Gastrocnemius medialis (tissue), 4 donors: ENCODE results near the gene SIPA1. TPM values are rescaled to one million over a fixed set of nuclear protein-coding genes. Genes with fewer than 3 reads are reported as not detected.

Experiments used
- ATAC-seq, 2 donors: fragments of 150-250 bp; one replicate each; pipeline ENCODE4 v1.9.1; 2016
- DNase-seq, 2 donors: peaks; one replicate each; pipeline ENCODE4 v3.0.0-alpha.2; 2019
- H3K27ac ChIP-seq, 4 donors: fragments of 200-600 bp; sonication (generic); 1 replicate in 1 of 4; 2 replicates in 3 of 4; pipeline ENCODE4 v1.5.1; 2016 to 2018; ENCODE audit warnings: mild to moderate bottlenecking in 2 of 4, moderate library complexity in 1 of 4
- H3K27me3 ChIP-seq, 3 donors: fragments of 200-600 bp; sonication (generic) in 2 of 3; 1 replicate in 1 of 3; 2 replicates in 2 of 3; pipeline versions ENCODE4 v1.5.1 to v1.6.0; 2016 to 2019; ENCODE audit warnings: mild to moderate bottlenecking in 1 of 3, moderate library complexity in 1 of 3
- H3K36me3 ChIP-seq, 2 donors: fragments of 200-600 bp; sonication (generic) in 1 of 2; one replicate each; pipeline ENCODE4 v1.5.1; 2017 to 2018
- H3K4me1 ChIP-seq, 2 donors: fragments of 200-600 bp; sonication (generic) in 1 of 2; one replicate each; pipeline ENCODE4 v1.5.1; 2016 to 2017; ENCODE audit warnings: mild to moderate bottlenecking in 2 of 2
- H3K4me3 ChIP-seq, 4 donors: fragments of 200-600 bp; sonication (generic) in 3 of 4; 1 replicate in 1 of 4; 2 replicates in 3 of 4; pipeline ENCODE4 v1.5.1; 2016 to 2019; ENCODE audit warnings: mild to moderate bottlenecking in 2 of 4
- H3K9me3 ChIP-seq, 3 donors: fragments of 200-600 bp; sonication (generic) in 2 of 3; 1 replicate in 1 of 3; 2 replicates in 2 of 3; pipeline ENCODE4 v1.5.1; 2016 to 2019
- CTCF ChIP-seq, 5 experiments: fragments of 450-650 bp in 3 of 5; fragments of 200-600 bp in 2 of 5; sonication (generic) in 2 of 5; IDR thresholded peaks in 4 of 5; conservative IDR thresholded peaks in 1 of 5; 1 replicate in 4 of 5; 2 replicates in 1 of 5; pipeline ENCODE4 v1.5.1; 2016 to 2019; ENCODE audit warnings: antibody characterized with exemption in 5 of 5, mild to moderate bottlenecking in 3 of 5, moderate library complexity in 3 of 5
- POLR2A ChIP-seq, 2 donors: fragments of 450-650 bp; IDR thresholded peaks; one replicate each; pipeline ENCODE4 v1.6.1; 2017; ENCODE audit warnings: antibody characterized with exemption in 2 of 2, mild to moderate bottlenecking in 2 of 2, moderate library complexity in 2 of 2
- in situ Hi-C, 4 donors: fragments of 200-750 bp; cut with MboI; loops; one replicate each; pipeline versions ENCODE4 v1.15.0 to v1.8.0; 2017; ENCODE audit warnings: low sequenced_read_pairs in 4 of 4
- intact Hi-C: fragments of 100-400 bp; cut with DNase I; formaldehyde crosslinking; loops from one replicate; pipeline ENCODE4 v1.15.1; 2023; ENCODE audit warnings: low total_unique reads
- total RNA-seq, 4 donors: library from RNA; depleted of rRNA; stranded (reverse); fragments of >200 nt; gene quantifications; one replicate each; pipeline versions ENCODE4 v1.1.0 to v1.2.3, GENCODE V29; 2016

SIPA1 gene
- total RNA-seq, 4 donors from 2014 or later, result 6.7 to 10.9 (median 10.0) TPM

- intact Hi-C loops, result no loop called here
- H3K9me3 ChIP-seq, result no peaks in the 10 kb centered on the region
- DNase-seq, result no peak
Observed at GRCh38 chr11:65633390-65634108, 4.4 kb upstream of the SIPA1 start.

GRCh38 chr11:65634109-65634436 is 3.8 kb upstream of the SIPA1 start:
- ATAC-seq (no peak), DNase-seq (no peak)
- no peak overlapping the region for H3K4me3 ChIP-seq
- intact Hi-C loops (no loop called here), in situ Hi-C loops (no loop called here)
- TF ChIP-seq CTCF (IDR thresholded peaks at IDR 0.05 in 4 of 5, conservative IDR thresholded peaks at IDR 0.05 in 1 of 5), result no peak
- TF ChIP-seq POLR2A (IDR thresholded peaks at IDR 0.05), result no peak
- H3K9me3 ChIP-seq, result no peaks in the 10 kb centered on the region
- H3K4me1 ChIP-seq, result peaks cover 11 to 12% of the 10 kb centered on the region in 2 donors
- no peak overlapping the region for H3K27ac ChIP-seq
- no peaks in the 10 kb centered on the region for H3K27me3 ChIP-seq
- peaks cover 0 to 68% of the 10 kb centered on the region in 2 donors for H3K36me3 ChIP-seq

More at GRCh38 chr11:65633390-65634108, 4.4 kb upstream of the SIPA1 start:
- in situ Hi-C loops, result no loop called here
- Histone ChIP-seq H3K4me1 (peaks cover 9 to 10% of the 10 kb centered on the region in 2 donors), H3K4me3 (no peak overlapping the region), H3K36me3 (peaks cover 0 to 73% of the 10 kb centered on the region in 2 donors), H3K27me3 (no peaks in the 10 kb centered on the region), H3K27ac (no peak overlapping the region)
- no peak for ATAC-seq
- no peak for TF ChIP-seq POLR2A (IDR thresholded peaks at IDR 0.05)
- TF ChIP-seq CTCF (IDR thresholded peaks at IDR 0.05 in 4 of 5, conservative IDR thresholded peaks at IDR 0.05 in 1 of 5), result no peak

GRCh38 chr11:65634440-65634839 is 3.5 kb upstream of the SIPA1 start:
- TF ChIP-seq POLR2A (IDR thresholded peaks at IDR 0.05) (no peak), CTCF (IDR thresholded peaks at IDR 0.05 in 4 of 5, conservative IDR thresholded peaks at IDR 0.05 in 1 of 5) (no peak)
- Histone ChIP-seq H3K9me3 (no peaks in the 10 kb centered on the region), H3K27ac (no peak overlapping the region), H3K27me3 (no peaks in the 10 kb centered on the region), H3K4me3 (no peak overlapping the region), H3K36me3 (peaks cover 0 to 64% of the 10 kb centered on the region in 2 donors), H3K4me1 (peaks cover 13 to 16% of the 10 kb centered on the region in 2 donors)
- no peak for DNase-seq
- in situ Hi-C loops, result no loop called here
- intact Hi-C loops, result no loop called here
- ATAC-seq, result no peak

- H3K36me3 ChIP-seq, result peaks cover 0 to 58% of the 10 kb centered on the region in 2 donors
- intact Hi-C loops (no loop called here), in situ Hi-C loops (no loop called here)
- H3K27me3 ChIP-seq, result no peaks in the 10 kb centered on the region
- no peaks in the 10 kb centered on the region for H3K9me3 ChIP-seq
- H3K27ac ChIP-seq, result no peak overlapping the region
- ATAC-seq (no peak), DNase-seq (no peak)
- peaks cover 13 to 20% of the 10 kb centered on the region in 2 donors for H3K4me1 ChIP-seq
- TF ChIP-seq CTCF (IDR thresholded peaks at IDR 0.05 in 4 of 5, conservative IDR thresholded peaks at IDR 0.05 in 1 of 5) (no peak), POLR2A (IDR thresholded peaks at IDR 0.05) (no peak)
- H3K4me3 ChIP-seq, result no peak overlapping the region
Observed at GRCh38 chr11:65634905-65635731, 2.8 kb upstream of the SIPA1 start.
